Activated CD4-positive, alpha-beta memory T cell treated with anti-CD3 and anti-CD28 coated beads, Interleukin-2, amount 10 ng/mL, durations not matched to agents 7 days and 5 days (primary cell): Measurements from ENCODE around the gene RRM1. TPM values are rescaled to one million over a fixed set of nuclear protein-coding genes. Genes with fewer than 3 reads are reported as not detected.
"Not testable (repeated sequence)": the region's sequence is repeated elsewhere in the genome, so short reads cannot be mapped to it uniquely, and the experiment has no call there.

Experiments
- CTCF ChIA-PET: fragments of 350-600 bp; sonication (Branson Sonifier 250); formaldehyde crosslinking; loops from one replicate; lab custom pipeline; 2021; ENCODE audit warnings: antibody characterized with exemption, inconsistent platforms; lab: Charles Lee
- POLR2A ChIA-PET: fragments of 350-600 bp; sonication (Branson Sonifier 250); formaldehyde crosslinking; loops from one replicate; lab custom pipeline; 2021; ENCODE audit warnings: antibody characterized with exemption; lab: Charles Lee
- DNase-seq: peaks from one replicate; pipeline ENCODE4 v3.0.0-alpha.2; 2020
- H3K27ac Mint-ChIP-seq: one replicate; pipeline ENCODE4 v1.8.0; 2021; ENCODE audit warnings: mild to moderate bottlenecking, mixed read lengths
- H3K27me3 Mint-ChIP-seq: one replicate; pipeline ENCODE4 v1.8.0; 2021; ENCODE audit warnings: mixed read lengths
- H3K36me3 Mint-ChIP-seq: one replicate; pipeline ENCODE4 v1.8.0; 2021; ENCODE audit warnings: low read depth, mixed read lengths
- H3K4me1 Mint-ChIP-seq: one replicate; pipeline ENCODE4 v1.8.0; 2021; ENCODE audit warnings: mixed read lengths
- H3K4me3 Mint-ChIP-seq: one replicate; pipeline ENCODE4 v1.8.0; 2021; ENCODE audit warnings: mild to moderate bottlenecking, mixed read lengths
- H3K9me3 Mint-ChIP-seq: one replicate; pipeline ENCODE4 v1.8.0; 2021; ENCODE audit warnings: mixed read lengths
- total RNA-seq, 2 experiments: library from RNA; stranded (reverse); gene quantifications; one replicate each; pipeline ENCODE4 v1.2.3, GENCODE V29; 2021

The RRM1 gene
- total RNA-seq, 2 experiments from 2014 or later, result 156 to 161 TPM

DNA sequence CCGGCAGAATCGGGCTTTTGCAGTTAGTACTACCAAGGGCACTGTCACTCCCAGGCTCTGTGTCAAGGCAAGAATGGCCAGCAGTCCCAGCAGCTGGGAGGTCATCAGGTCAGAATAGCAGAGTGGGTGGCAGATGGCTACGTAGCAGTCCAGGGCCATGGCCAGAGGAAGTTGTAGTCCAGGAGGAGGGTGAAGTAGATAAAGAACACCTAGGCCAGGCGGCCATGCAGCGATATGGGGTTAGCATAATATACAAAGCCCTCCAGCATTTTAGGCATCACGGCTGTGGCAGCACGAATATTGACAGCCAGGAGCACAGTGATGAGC lies 52.1 kb downstream of the RRM1 start:
- CTCF ChIA-PET, result no interaction called here
- Mint-ChIP-seq H3K27ac (no peak overlapping the region), H3K9me3 (no peaks in the 10 kb centered on the region), H3K27me3 (no peaks in the 10 kb centered on the region), H3K4me1 (peaks cover 10% of the 10 kb centered on the region), H3K4me3 (no peak overlapping the region), H3K36me3 (peaks cover 18% of the 10 kb centered on the region)
- POLR2A ChIA-PET, result no interaction called here
- DNase-seq, result no peak

DNA sequence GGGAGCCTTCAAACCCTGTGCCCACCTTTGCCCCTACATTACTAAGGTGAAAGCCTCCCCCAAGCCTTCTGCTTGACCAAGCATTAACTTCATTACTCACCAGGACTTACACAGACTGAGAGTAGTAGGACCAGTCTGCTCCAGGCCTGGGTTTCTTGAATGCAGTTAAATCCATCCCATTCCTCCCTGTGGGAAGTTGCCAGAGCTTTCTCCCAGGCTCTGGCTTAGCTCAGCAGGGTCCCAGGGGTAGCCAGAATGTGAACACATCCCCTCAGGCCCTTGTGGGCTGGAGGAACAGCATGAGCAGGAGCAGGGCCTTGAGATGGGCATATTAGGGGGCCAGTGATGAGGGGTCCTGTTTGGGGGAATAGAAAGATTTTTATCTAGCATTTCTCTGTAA lies 59.9 kb downstream of the RRM1 start:
- ChIA-PET CTCF (no interaction called here), POLR2A (no interaction called here)
- no peaks in the 10 kb centered on the region for H3K9me3 Mint-ChIP-seq
- no peak overlapping the region for H3K27ac Mint-ChIP-seq
- H3K36me3 Mint-ChIP-seq, result no peaks in the 10 kb centered on the region
- peaks cover 2% of the 10 kb centered on the region for H3K27me3 Mint-ChIP-seq
- H3K4me1 Mint-ChIP-seq, result no peaks in the 10 kb centered on the region
- no peak for DNase-seq
- no peak overlapping the region for H3K4me3 Mint-ChIP-seq

DNA sequence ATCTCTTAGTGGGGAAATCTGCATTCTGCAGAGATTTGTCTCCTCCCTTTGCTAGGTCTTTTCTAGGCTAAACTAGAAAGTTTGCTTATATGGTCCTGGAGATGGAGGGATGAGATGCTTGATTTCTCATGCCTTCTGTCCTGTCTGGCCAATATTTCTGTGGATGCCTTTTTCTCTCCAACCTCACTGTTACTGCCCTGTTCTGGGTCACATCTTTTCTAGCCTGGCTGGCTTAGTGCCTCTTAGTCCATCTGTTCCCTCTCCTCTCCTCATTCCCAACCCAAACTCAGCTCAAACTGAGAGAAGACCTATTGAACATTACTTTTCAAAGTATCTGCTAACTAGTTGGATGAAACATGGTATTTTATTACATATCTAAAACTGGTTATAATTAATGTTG lies 62.0 kb downstream of the RRM1 start:
- ChIA-PET POLR2A (no interaction called here), CTCF (no interaction called here)
- no peaks in the 10 kb centered on the region for H3K4me1 Mint-ChIP-seq
- no peak overlapping the region for H3K4me3 Mint-ChIP-seq
- peaks cover 2% of the 10 kb centered on the region for H3K27me3 Mint-ChIP-seq
- H3K36me3 Mint-ChIP-seq, result no peaks in the 10 kb centered on the region
- DNase-seq, result no peak
- H3K27ac Mint-ChIP-seq, result no peak overlapping the region
- no peaks in the 10 kb centered on the region for H3K9me3 Mint-ChIP-seq

DNA sequence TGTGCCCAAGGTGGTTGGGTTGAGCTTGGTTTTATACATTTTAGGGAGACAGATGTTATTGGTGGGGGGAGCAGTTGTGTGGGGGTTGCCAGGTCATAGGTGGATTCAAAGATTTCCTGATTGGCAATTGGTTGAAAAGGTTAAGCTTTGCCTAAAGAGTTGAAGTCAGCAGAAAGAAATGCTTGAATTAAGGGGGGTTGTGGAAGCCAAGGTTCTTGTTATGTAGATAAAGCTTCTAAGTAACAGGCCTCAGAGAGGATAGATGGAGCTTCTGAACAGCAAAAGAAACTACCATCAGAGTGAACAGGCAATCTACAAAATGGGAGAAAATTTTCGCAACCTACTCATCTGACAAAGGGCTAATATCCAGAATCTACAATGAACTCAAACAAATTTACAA lies 64.2 kb downstream of the RRM1 start:
- H3K36me3 Mint-ChIP-seq, CTCF ChIA-PET, H3K4me3 Mint-ChIP-seq, DNase-seq, POLR2A ChIA-PET, H3K27ac Mint-ChIP-seq, H3K9me3 Mint-ChIP-seq, H3K27me3 Mint-ChIP-seq, H3K4me1 Mint-ChIP-seq: not testable (repeated sequence)

DNA sequence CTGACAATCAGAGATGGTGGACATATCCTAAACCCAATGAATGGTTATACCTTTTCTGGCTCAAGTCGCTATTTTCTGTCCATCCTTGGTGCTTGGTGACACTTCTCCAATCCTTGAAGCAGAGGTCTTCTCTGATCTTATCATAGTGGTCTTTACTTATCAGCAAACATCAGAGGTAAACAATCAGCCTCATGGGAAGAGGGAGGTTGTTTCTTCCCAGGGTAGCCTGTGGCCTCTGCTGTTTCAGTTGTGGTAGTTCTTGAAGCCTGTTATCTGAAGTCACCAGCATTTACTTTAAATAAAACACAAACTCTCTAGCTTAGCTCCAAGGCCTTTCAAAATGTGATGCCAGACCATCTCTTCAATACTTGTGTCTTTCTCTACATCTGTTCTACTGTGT lies 66.7 kb downstream of the RRM1 start:
- Mint-ChIP-seq H3K9me3 (no peaks in the 10 kb centered on the region), H3K27me3 (peaks cover under 1% of the 10 kb centered on the region), H3K4me1 (no peaks in the 10 kb centered on the region), H3K4me3 (no peak overlapping the region), H3K27ac (no peak overlapping the region), H3K36me3 (no peaks in the 10 kb centered on the region)
- ChIA-PET POLR2A (no interaction called here), CTCF (interaction anchor here (1.5 kb wide), 1 partner anchor 26 kb away, joined by 6 read pairs; no protein-coding TSS in a partner anchor)
- no peak for DNase-seq

DNA sequence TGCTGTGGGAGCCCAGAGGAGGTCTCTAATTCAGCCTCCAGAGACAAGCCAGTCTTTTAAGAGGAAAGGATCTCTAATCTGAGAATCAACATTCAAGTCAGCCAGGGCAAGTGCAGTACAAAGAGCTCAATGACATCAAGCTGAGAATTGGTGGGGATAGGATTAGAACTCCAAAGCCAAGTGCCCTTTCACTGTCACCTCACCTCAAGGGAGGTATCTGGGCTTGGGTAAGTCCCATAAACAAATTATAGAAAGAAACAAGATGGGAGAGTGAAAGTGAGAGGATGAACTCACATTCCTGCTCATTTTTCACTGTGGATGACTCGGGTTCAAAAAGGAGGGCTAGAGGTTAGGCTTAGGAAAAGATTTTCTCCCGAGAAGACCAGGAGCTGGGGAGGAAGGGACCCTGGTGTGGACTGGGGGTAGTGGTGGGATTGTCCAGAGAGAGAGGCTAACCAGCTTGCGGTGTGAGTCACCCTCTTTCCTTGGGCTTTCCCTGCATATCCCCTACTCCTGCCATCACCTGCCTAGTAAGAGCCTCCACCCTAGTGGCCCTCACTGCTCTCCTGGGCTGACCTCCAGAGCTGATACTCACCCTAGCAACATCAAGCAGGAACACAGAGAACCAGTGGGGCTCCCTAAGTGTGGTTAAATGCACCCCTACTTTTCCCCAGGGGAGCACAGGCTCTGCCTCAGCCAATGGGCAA lies 70.4 kb downstream of the RRM1 start:
- Mint-ChIP-seq H3K4me3 (no peak overlapping the region), H3K9me3 (no peaks in the 10 kb centered on the region), H3K4me1 (no peaks in the 10 kb centered on the region), H3K27me3 (peaks cover 3% of the 10 kb centered on the region), H3K27ac (no peak overlapping the region), H3K36me3 (no peaks in the 10 kb centered on the region)
- CTCF ChIA-PET, result interaction anchor here (0.7 kb wide), 1 partner anchor 22 kb away, joined by 3 read pairs; no protein-coding TSS in a partner anchor
- DNase-seq, result no peak
- POLR2A ChIA-PET, result no interaction called here

DNA sequence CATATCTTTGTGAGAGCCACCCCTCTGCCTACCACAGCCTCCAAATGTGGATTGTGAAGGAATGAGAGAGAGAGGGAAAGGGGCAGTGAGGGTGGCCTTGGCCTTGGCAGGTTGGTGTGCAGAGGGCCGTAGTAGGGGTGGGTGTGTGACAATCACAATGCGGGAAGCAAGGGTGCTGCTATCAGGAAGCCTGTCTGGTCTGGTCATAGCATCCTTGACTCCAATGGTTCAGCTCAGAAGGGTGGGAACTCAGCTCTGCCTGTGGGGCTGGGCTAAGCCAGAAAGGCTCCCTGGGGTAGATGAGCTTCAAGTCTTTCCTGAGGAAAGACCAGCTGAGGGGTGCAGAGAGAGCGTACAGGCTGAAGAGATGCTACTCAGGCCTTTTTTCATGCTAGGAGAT lies 72.7 kb downstream of the RRM1 start:
- Mint-ChIP-seq H3K27me3 (peaks cover 3% of the 10 kb centered on the region), H3K4me3 (no peak overlapping the region), H3K4me1 (no peaks in the 10 kb centered on the region), H3K27ac (no peak overlapping the region), H3K9me3 (no peaks in the 10 kb centered on the region), H3K36me3 (no peaks in the 10 kb centered on the region)
- ChIA-PET CTCF (no interaction called here), POLR2A (no interaction called here)
- no peak for DNase-seq

DNA sequence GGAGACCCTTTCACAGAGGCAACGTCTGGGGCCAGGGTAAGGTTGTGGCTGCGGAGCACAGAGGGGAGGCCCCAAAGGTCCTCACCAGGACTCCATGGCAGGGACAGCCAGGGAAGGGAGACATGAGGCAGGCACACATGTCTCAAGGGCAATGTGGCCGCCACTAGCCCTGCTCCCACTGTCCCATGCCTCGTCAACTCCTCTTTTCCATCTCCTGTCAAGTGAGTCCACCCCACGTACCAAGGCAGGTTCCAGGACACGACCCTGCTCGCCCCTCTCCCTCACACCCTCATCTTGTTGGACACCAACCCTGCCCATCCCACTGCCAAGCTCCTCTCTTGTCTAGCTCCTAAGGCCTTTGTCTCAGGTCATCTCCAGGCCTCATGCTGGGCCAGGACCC lies 73.2 kb downstream of the RRM1 start:
- no peak for DNase-seq
- no peaks in the 10 kb centered on the region for H3K9me3 Mint-ChIP-seq
- POLR2A ChIA-PET, result no interaction called here
- H3K27ac Mint-ChIP-seq, result no peak overlapping the region
- H3K27me3 Mint-ChIP-seq, result peaks cover 3% of the 10 kb centered on the region
- H3K4me3 Mint-ChIP-seq, result no peak overlapping the region
- CTCF ChIA-PET, result no interaction called here
- no peaks in the 10 kb centered on the region for H3K36me3 Mint-ChIP-seq
- H3K4me1 Mint-ChIP-seq, result no peaks in the 10 kb centered on the region

DNA sequence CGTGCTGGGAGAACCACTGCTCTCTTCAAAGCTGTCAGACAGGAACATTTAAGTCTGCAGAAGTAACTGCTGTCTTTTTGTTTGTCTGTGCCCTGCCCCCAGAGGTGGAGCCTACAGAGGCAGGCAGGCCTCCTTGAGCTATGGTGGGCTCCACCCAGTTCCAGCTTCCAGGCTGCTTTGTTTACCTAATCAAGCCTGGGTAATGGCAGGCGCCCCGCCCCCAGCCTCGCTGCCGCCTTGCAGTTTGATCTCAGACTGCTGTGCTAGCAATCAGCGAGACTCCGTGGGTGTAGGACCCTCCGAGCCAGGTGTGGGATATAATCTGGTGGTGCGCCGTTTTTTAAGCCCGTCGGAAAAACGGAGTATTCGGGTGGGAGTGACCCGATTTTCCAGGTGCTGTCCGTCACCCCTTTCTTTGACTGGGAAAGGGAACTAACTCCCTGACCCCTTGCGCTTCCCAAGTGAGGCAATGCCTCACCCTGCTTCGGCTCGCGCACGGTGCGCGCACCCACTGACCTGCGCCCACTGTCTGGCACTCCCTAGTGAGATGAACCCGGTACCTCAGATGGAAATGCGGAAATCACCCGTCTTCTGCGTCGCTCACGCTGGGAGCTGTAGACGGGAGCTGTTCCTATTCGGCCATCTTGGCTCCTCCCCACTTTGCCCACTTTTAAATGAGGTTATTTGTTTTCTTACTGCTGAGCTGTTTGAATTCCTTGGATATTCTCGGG lies 81.2 kb downstream of the RRM1 start:
- H3K4me3 Mint-ChIP-seq, POLR2A ChIA-PET, H3K4me1 Mint-ChIP-seq, DNase-seq, H3K9me3 Mint-ChIP-seq, CTCF ChIA-PET, H3K36me3 Mint-ChIP-seq, H3K27ac Mint-ChIP-seq: not testable (repeated sequence)
- H3K27me3 Mint-ChIP-seq, result peaks cover 11% of the 10 kb centered on the region

DNA sequence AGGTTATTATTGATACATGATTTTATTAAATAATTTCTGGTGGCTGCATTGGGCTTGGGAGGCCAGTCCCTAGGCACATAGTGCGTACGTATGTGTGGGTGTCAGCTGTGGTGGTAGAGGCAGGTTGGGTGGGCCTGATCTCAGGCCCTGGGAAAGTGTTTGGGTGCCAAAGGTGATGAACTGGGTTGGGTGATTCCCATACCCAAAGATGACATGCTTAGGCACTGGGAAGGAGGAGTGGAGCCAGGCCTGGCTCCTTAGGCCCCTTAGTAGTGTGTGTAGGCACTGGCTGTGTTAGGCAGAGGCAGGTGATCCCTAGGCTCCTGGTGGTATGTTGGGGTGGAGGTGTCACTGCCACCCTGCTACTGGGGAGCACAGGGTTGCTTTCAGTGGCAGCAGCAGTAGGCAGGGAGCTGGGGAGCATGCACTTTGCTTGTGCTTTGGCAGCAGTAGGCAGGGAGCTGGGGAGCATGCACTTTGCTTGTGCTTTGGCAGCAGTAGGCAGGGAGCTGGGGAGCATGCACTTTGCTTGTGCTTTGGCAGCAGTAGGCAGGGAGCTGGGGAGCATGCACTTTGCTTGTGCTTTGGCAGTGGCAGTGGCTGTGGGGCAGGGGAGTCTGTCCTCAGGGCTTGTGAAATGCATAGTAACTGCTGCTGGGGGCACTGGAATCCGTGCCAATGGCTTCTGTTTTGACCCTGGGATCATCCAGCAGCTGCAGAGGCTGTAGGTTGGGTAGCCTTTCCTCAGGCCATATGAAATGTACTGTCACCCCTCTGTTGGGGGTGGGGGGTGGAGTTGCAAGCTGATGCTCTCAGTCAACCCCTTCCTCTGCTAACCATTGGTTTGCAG lies 84.4 kb downstream of the RRM1 start:
- POLR2A ChIA-PET, result no interaction called here
- Mint-ChIP-seq H3K27ac (no peak overlapping the region), H3K27me3 (peaks cover 11% of the 10 kb centered on the region), H3K36me3 (no peaks in the 10 kb centered on the region), H3K4me1 (no peaks in the 10 kb centered on the region), H3K4me3 (no peak overlapping the region), H3K9me3 (no peaks in the 10 kb centered on the region)
- DNase-seq, result no peak
- CTCF ChIA-PET, result interaction anchor here (1.1 to 3.5 kb wide), 2 partner anchors 8 to 361 kb away, joined by 4 to 22 read pairs; no protein-coding TSS in a partner anchor

DNA sequence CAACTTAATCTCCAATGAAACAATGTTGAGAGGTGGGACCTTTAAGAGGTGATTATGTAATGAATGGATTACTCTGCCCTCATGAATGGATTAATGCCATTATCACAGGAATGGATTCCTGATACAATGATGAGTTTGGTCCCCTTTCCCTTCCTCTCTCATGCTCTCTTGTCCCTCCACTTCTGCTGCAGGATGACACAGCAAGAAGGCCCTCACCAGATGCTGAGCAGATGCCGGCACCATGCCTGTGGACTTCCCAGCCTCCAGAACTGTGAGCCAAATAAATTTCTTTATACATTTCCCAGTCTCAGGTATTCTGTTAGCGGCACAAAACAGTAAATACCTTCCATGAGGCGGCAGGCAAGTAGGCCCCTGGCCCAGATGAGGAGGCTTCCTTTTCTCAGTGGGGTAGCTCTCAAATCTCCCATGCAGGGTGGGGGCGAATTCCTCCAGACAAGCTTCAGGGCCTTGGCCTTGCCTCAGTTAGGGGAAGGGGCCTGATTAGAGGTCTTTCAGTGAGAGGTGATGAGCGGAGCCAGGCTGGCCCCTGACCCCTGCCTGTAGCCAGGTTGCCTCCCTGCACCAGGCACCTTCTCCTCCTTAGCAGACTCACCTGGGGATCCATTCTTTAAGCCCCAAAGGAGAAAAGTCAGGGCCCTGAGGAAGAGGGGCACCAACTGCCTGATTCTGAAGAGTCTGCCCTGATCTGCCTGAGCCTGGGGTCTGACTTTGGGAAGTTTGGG lies 86.0 kb downstream of the RRM1 start:
- Mint-ChIP-seq H3K4me3 (no peak overlapping the region), H3K4me1 (peaks cover 8% of the 10 kb centered on the region), H3K9me3 (no peaks in the 10 kb centered on the region), H3K27ac (no peak overlapping the region), H3K36me3 (no peaks in the 10 kb centered on the region), H3K27me3 (peaks cover 11% of the 10 kb centered on the region)
- ChIA-PET CTCF (interaction anchor here (1.1 kb wide), 1 partner anchor 359 kb away, joined by 4 read pairs; no protein-coding TSS in a partner anchor), POLR2A (no interaction called here)
- no peak for DNase-seq

DNA sequence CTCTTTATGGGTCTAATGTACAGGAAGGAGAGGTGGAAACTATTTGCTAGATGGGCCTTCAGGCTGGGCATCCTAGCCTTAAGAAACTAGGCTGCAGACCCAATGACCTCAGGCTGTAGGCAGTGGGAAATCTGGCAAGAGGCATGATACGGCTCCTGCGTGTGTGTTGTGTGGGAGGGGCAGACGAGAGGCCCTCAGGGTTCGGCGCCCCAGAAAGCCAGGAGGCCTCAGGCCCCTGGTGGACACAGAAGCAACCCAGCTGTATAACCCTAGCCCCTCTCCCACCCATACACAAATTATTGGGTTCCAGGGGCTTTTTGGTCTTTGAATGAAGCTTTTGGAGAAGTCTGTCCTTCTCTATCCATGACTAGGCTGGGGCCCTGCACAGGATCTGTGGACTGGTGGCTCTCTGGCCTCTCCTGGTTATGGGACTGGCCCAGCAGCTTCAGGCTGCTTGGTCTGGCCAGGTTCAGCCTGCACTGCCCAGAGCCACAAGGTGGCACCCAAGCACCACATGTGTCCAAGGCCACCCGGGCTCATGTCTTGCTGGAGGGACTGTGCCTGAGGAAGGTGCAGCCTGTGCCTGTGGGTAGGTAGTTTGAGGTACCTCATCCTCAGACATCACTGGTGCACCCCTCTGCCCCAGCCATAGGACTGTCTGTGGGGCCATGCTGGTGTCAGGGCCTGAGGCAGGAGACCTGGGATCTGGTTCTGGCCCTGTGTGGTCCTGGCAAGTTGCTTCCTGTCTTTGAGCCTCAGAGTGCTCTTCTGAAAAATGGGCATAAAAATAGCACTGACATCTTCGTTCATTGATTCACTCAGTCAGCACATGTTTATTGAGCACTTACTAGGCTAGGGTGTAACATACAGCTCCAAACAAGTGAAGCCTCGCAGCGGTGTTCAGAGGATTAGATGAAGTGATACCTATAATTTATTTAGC lies 87.5 kb downstream of the RRM1 start:
- Mint-ChIP-seq H3K9me3 (no peaks in the 10 kb centered on the region), H3K36me3 (no peaks in the 10 kb centered on the region), H3K4me3 (no peak overlapping the region), H3K27ac (no peak overlapping the region), H3K4me1 (peaks cover 21% of the 10 kb centered on the region), H3K27me3 (peaks cover 5% of the 10 kb centered on the region)
- POLR2A ChIA-PET, result no interaction called here
- DNase-seq, result peak; percentile 62
- CTCF ChIA-PET, result interaction anchor here (0.7 to 0.9 kb wide), 5 partner anchors 34 to 1477 kb away, joined by 3 to 4 read pairs (median 3); no protein-coding TSS in a partner anchor
